NCI-H2029 (cell line): Measurements from ENCODE around the gene RNF141.
A peak's percentile ranks its signal among the peaks of the same experiment; 100 is the strongest.

Source experiments
- DNase-seq: peaks from one replicate; lab custom pipeline; 2025; lab: John Stamatoyannopoulos, UW

The RNF141 gene

GRCh38 chr11:10498022-10498400 lies 43.0 kb downstream of the RNF141 start:
- no peak for DNase-seq

GRCh38 chr11:10497371-10498021 lies 43.5 kb downstream of the RNF141 start:
- no peak for DNase-seq

DNA sequence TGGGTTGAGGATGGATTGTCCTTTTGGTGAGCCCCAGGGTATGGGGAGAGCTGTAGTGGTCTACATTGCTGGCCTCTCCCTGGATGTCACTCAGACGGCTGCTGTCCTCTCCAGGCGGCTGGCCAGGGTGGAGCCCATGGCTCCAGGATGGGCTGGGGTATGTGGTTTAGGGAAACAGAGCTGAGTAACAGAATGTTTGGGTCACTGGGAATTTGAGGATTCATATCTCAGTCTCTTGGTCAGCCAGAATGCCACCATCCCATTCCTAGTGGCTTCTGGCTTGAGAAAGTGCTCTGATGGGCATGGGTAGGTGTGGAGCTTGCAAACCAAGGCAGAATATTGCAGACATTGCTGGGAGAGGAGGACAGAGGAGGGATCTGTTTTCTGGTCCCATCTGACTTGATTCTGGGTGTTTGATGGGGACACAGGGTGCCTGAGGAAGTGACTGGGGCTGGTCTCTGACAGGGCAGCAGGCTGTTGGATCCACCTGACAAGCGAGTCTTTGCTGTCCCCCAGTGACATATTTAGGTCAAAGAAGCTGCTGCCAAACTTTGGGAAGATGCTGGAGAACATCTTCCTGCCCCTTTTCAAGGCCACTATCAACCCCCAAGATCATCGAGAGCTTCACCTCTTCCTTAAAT lies 44.6 kb downstream of the RNF141 start:
- DNase-seq, result no peak

DNA sequence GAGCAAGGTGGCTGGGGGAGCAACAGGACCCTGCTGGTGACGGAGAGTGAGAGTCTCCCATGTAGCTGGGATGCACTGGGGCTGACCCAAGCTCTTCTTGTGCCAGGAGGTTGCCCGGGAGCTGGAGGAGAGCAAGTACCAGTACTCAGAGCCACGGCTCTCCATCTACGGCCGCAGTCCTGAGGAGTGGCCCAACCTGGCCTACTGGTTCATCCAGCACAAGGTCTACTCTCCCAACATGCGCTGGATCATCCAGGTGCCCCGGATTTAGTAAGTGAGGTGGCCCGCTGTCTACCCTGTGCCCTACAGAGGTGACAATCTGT lies 45.6 kb downstream of the RNF141 start:
- no peak for DNase-seq

DNA sequence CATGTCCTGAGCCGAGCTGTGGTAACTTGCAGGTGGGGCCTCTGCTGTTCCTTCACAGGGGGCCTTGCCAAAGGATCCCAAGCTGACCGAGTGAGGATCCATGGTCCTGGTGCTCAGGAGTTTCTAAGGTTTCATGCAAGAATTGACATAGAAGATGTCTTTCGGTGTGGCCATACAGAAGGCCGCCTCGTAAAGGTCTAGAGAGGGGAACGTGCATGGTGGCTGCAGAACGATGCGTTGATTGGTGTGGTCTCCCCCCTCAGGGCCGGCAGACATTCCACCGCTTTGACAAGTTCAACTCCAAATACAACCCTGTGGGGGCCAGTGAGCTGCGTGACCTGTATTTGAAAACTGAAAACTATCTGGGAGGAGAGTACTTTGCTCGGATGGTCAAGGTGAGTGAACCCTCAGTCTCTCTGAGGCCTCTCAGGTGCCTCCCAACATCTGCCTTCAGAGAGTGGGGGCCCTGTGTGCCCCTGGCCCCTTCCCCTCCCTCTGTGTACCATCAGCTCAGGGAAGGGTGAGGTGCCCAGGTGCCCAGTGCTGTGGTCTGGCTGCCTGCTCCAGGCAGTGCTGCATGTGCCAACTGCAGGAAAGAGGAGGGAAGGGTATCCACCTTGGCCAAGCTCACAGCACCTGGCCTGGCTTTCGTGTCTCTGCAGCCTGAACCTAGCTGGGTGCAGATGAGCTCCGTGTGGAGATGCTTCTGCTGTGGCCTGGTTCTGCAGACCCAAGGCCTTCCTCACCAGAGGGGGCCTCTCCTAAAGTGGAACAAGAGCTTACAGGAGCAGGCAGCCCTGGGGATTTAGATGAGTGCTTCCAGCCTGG lies 46.1 kb downstream of the RNF141 start:
- no peak for DNase-seq

DNA sequence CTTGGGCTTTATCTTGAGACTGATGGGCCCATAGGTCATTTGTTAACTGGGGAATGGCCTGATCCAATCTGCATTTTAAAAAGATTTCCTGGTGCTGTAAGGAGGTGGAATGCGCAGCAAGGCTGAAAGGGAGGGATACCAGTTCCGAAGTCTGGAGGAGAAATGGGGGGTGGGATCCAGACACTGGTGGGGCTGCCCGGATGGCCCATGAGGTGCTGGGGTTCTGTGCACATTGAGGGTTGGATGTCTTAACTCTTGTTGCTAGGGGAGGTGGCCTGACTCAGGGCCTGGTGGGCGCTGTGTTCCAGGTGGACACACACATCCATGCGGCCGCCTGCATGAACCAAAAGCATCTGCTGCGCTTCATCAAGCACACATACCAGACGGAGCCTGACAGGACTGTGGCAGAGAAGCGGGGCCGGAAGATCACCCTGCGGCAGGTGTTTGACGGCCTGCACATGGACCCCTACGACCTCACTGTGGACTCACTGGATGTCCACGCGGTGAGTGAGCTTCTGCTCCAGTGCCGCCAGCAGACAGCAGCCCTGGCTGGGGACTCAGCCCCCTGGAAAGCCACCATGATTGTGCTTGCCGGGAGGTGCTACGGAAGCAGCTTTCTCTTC lies 47.8 kb downstream of the RNF141 start:
- no peak for DNase-seq

- DNase-seq, result no peak
These were observed 48.9 kb downstream of the RNF141 start for GRCh38 chr11:10492084-10492483.

DNA sequence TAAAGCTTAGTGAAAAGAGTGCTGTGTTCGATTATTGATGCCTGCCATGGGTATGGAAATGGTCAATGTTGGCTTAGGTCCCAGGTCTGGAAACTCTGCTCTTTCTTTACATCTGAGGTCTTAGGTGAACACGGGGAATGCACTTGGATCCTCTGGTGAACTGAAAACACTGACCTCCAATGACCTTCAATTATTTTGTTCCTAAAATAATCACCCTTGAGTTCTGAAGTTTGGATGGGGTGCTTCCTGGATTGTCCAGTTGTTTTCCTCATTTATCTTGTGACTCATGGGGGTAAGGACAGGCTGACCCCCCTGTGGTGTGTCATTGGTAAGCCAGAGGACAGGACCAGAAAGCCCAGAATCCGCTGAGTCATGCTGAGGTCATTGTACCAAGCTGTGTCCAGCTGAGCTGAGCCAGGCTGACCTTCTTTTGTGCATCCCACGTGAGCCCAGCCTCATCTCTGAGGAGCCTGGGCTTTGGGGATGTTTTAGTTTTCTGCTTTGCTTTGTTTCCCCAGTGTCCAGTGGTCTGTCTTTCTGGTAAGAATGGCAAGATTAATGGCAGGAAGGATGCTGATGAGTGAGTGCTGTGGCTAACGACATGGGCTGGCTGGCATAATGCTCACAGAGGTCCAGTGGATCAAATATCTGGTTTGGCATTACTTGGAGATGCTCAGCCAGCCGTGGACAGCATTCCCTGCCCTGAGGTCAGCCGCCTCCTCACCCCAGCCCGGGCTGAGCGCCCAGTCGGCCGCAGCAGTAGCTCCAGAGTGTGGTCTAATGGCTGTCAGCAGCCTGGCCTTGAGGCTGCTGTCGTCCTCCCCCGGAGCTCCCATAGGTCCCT lies 50.4 kb downstream of the RNF141 start:
- no peak for DNase-seq

DNA sequence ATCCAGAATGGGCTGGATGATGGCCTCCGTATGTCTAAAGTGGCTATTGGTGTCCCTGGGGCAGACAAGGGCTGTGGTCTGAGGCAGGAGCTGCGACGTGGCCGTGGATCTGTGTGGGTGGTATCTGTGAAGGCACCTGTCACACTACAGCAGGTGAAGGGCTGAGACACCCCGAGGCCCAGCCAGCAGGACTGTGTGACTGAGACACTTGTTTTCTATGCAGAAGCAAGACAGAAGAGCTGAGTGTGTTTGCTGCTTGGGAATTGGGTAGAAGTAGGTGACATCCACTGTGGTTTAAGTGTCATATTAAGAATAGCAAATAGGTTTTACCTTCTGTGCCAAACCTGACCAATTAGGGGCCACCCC lies 51.0 kb downstream of the RNF141 start:
- no peak for DNase-seq

GRCh38 chr11:10488934-10489691 lies 51.9 kb downstream of the RNF141 start:
- DNase-seq, result no peak

DNA sequence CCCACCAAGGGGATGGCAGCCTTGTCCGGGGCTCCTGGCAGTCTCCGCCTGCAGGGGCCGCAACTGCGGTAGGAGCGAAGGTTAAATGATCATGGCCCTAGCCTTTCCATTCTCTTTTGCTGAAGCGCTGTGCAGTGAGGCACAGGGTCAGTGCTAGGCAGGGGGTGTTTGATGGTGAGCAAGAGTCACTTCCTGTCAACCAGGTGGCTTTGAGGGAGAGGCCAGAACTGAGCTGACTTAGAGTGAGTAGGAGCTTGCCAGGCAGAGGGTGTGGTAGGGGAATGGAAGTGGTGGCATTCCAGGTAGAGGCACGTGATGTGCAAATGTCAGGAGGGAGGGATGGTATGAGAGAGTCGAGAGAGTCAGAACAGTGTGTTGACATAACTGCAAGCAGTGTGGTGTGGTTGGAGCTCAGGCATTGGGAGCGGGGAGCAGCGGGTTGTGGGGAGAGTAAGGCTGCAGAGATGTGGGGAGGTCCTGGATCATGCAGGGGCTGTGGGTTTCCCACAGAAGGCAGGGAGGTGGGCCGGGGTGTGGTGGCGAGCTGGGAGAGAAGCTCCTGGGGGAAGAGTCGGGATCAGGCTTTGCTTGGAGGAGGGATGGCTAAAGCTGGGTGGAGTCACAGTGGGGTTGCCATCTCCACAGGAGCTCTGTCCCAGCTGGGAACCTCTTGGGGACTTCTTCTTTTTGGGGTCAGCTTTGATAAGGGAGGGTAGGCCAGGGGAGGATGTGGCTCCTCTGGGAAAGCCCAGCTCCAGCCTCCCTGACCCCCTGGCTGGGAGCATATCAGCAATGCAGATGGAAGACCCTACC lies 52.7 kb downstream of the RNF141 start:
- no peak for DNase-seq

DNA sequence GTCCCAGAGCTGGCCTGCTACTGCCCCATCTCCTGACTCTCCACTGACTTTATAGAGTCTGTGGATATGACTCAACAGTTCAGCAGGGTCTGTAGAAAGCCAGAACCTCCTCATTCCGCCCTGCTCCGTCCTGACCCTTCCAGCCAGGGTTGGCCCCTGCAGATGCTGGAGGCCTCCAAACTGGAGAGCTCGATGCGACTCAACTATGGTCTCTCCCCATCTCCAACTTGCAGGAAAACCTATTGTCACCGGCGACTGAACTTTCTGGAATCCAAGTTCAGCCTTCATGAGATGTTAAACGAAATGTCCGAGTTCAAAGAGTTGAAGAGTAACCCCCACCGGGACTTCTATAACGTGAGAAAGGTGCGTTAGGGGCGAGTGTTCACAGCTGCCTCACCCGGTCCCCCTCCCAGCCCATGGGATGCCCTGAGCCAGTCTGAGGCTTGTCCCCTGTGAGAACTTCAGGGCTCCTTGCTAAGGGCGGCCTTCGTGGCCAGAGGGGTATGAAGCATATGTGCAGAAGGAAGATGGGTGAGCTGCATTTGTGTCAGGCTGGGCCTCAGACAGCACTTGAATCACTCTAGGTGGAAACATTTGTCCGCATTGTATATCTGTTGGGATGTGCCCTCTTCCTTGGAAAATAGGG lies 53.9 kb downstream of the RNF141 start:
- no peak for DNase-seq

GRCh38 chr11:10486161-10486840 lies 54.7 kb downstream of the RNF141 start:
- DNase-seq, result no peak

- DNase-seq, result no peak
These were observed 55.3 kb downstream of the RNF141 start for GRCh38 chr11:10485646-10486045.

- no peak for DNase-seq
These were observed 56.4 kb downstream of the RNF141 start for GRCh38 chr11:10484461-10485180.

DNA sequence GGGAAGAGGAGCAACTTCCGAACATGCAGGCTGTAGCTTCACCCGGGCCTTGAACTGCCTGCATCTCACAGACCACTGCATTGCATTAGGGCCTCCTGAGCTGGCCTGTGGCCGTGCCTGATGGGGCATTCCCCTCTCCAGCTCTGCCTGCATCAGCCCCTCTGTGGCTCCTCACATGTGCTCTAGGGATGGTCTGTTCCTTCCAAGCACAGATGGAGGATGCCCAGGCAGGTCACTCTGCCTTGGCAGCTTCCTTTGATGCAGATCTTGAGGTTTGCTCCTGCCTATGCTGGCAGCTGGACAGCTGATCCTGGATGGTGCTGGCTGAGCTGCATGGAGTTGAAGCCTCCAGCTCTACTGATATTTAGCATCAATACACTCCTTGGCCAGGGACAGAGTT lies 57.4 kb downstream of the RNF141 start:
- no peak for DNase-seq

DNA sequence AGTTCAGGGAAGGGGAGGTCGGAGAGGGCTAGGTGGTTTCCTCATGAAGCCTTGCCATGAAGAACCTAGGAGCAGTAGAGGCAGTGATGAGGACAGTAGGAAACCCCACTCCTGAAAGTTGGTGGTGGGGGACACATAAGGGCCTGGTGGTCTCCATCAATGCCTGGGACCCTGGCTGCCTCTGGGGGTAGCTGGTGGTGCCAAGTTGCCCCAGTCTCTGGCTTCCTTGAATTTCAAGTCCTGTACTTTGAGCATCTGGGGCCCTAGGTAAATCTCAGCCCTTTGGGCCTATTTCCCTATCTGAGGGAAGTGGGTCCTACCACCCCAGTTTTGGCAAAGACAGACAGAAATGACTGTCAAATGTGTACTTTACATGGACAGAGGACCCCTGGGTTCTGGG lies 57.8 kb downstream of the RNF141 start:
- no peak for DNase-seq

DNA sequence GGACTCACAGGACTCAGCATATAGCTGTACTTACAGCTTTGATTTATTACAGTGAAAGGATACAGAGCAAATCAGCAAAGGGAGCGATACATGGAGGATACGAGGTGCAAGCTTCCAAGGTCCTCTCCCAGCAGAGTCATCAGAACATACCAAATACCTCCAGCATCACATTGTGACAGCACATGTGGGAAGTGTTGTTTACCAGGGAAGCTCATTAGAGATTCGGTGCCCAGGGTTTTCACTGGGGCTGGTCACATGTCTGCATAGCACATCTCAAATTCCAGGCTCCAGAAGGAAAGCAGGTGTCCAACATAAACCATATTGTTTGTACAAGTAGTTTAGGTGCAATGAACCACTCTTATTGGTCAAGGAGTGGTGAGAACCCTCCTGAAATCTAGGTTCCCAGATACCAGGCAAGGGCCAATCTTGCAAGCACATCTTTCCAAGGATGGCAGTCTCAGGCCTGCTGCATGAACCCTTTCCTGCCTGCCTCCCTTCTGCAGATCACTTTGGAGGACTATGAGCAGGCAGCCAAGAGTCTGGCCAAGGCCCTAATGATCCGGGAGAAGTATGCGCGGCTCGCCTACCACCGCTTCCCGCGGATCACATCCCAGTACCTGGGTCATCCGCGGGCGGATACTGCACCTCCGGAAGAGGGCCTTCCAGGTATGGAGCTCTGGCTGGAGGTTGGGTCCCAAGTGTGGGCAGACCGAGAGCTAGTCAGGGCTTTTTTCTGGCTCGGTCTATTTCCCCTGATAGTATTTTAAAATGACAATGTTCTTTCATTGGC lies 59.2 kb downstream of the RNF141 start:
- DNase-seq, result peak; percentile 15
